NCI-H2029 (cell line): Measurements from ENCODE around the gene ZNF649.
"Not testable (repeated sequence)": the region's sequence is repeated elsewhere in the genome, so short reads cannot be mapped to it uniquely, and the experiment has no call there.

Source experiments
- DNase-seq: peaks from one replicate; lab custom pipeline; 2025; lab: John Stamatoyannopoulos, UW

ZNF649 gene

DNA sequence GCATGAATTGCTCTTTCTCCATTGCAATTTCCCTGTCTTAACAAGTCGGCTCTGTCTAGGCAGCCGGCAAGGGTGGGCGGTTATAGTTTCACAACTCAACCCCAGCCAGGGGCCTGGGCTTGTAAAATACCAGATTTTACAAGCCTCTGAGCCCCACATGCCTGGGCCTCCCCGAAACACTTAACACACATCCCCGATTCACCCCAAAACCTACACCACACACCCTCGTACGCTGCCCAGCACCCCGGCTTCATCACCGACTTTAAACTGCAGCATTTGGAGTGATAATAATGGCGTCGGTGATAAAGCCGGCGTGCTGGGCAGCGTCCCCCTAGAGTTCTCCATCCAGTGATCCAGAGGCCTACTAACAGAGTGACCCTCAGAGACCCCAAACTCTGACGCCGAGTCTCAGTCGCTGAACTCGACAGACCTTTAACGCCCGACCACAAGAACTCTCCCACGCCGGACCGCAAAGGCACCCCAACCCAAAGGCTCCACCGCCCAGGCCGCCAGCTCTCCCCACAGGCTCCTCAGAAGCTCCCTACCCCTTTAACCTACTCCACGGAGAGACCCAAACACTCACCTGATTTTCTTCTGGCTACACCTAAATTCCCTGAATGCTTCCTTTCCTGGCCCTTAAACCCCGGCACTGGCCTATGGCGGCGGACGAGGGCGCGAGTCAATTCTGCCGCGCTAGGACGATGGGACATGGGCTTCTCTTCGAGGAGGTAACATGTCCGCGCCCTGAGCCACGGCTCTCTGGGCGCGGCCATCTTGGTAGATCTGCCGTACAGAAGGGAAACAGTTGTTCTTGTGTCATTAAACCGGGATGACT is at the start of gene ZNF649:
Gene ZNF649, minus strand, starts transcription at position 687 of the 835 bp plus-strand sequence. CDS start 4,910 bp downstream, outside the sequence.
- peak; percentile 71 for DNase-seq

DNA sequence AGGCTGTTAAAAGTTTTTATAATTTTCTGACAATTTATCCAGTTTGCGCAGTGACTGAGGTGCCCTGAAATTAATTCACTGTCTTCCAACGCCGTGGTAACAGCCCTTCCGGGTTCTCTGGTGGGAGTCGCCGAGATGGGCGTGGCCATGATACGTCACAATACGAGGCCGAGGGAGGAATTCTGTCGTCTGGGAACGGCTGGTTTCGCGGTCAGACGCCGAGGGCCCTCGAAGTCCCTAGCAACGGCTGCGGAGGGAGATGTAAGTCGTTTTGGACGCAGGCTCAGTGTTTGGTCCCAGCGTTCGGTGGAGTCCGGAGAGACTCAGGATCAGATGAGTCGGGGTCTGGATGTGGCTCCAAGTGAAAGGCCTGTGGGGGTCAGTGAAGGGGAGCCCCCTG is 44.2 kb upstream of the ZNF649 start:
- no peak for DNase-seq

DNA sequence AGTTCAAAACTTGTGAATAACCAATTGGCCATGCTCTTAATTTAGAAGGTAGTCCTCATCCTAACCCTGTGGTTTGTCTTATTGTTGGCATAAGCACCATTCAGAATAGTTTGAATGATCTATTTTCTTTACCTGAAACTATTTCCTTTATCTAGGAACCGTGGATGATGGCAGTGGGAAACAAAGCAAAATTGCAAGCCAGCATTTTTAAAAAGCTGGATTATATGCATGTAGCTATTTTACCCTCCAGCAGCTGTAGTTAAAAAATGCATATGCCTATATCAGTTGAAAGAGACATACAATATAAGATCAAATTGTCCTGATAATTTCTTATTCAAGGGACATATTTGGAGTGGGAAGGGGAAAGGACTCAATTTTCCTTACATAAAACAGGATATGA is 41.8 kb upstream of the ZNF649 start:
- no peak for DNase-seq

DNA sequence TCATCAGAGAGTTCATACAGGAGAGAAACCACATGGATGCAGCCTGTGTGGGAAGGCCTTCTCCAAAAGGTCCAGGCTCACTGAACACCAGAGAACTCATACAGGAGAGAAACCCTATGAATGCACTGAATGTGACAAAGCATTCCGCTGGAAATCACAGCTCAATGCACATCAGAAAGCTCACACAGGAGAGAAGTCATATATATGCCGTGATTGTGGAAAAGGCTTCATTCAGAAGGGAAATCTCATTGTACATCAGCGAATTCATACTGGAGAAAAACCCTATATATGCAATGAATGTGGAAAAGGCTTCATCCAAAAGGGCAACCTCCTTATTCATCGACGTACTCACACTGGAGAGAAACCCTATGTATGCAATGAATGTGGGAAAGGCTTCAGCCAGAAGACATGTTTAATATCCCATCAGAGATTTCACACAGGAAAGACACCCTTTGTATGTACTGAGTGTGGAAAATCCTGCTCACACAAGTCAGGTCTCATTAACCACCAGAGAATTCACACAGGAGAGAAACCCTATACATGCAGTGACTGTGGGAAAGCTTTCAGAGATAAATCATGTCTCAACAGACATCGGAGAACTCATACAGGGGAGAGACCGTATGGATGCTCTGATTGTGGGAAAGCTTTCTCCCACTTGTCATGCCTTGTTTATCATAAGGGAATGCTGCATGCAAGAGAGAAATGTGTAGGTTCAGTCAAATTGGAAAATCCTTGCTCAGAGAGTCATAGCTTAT is 40.2 kb upstream of the ZNF649 start:
- no peak for DNase-seq

DNA sequence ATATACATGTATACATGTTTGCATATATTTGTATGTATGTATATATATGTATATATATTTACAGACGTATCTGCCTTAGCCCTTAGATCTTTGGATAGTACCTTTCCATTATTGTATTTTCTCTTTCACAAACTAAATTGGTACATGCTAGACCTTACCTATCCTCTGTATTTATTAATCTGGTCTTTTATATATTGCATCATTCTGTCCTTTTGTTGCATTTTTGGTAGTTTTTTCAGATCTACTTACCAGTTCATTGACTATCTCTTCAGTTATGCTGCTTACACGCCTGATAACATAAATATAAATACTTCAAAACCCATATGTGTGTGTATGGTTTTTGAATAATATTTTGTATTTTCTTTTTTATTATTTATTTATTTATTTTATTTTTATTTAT is 34.1 kb upstream of the ZNF649 start:
- DNase-seq: no peak

DNA sequence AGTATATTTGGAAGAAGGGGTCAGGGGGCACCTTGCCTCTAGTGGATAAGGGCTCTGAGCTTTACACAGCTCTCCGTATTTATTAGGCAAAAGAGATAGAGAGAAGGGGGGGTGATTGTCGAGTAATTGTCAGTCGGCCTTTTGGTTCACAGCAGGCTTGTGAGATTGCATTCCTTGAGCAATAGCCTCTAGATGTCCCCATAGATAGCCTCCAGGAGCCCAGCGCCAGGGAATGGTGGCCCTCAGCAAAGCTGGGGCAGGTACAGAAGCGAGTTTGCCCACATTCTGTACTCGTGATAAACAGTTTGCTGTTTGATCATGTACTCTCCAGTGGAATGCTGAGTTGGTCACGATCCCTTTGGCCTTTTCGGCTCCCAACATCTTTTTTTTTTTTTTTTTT is 27.1 kb upstream of the ZNF649 start:
- no peak for DNase-seq

DNA sequence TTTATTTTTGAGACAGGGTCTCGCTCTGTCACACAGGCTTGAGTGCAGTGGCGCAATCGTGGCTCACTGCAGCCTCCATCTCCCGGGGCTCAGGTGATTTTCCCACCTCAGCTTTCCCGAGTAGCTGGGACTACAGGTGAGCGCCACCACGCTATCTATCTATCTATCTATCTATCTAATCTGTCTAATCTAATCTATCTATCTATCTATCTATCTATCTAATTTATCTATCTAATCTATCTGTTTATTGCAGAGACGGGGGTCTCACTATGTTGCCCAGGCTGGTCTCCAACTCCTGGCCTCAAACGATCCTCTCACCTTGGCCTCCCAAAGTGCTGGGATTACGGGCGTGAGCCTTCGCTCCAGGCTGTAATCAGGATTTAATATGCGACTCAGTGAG is 23.0 kb upstream of the ZNF649 start:
- no peak for DNase-seq

DNA sequence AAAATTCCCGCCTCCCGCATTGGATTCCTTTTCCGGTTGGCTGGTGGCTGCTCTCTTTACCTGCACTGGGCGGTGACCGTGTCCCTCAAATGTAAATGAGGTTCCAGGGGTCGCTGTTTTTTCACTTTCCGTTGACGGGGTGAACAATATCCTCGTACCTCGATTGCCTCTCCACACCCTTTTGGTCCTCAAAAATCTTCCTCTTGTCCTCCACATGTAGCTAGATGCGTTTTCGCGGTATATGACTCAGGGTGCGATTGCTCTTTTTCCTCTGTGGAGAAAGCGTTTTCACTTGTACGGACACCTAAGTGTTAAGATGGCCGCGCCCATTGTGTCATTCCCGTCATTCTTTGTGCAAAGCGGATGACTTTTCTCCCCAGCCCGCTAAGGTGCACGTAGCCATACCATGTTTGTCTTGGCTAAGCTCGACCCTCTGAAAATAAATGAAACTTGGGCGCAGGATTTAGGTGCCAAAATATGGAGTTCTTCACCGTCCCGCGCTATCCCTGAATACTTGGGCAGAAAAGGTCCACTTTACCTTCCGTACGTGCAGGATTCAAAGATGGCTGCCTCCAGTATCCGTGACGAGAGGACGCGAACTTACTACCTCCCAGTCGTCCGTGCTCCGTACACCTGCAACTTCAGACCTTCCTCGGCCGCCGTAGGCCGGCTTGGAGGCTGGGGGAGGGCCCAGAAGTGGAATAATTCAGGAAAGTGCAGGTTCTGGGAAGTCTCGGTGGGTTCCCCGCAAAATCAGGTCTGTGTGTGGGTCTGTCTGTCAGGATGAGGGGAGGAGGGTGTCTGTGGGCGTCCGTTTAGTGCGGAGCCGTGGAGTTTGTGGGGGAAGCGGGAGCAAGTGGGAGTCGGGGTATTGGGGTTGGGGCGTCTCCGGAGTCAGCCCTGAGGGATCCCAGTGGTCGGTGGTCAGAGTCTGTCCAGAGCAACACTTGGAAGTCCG is 22.2 kb upstream of the ZNF649 start, which contains the start of gene ZNF613:
Gene ZNF613, plus strand, starts transcription at position 689 of the 958 bp plus-strand sequence. CDS start 8,749 bp downstream, outside the sequence.
- peak; percentile 89 for DNase-seq

DNA sequence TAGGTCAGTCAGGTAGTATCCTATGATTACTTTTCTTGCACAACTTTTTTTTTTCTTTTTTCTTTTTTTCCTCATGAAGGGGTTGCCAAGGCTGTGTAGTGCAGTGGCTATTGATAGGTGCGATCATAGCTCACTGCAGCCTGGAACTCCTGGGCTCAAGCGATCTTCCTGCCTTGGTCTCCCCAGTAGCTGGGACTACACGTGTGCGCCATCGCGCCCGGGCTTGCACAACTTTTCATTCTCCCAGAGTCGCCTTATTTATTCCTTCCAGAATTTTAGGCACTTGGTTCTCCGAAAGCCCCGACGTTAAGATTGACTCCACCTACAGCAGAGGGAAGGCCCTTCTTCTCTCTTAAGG is 21.6 kb upstream of the ZNF649 start:
- no peak for DNase-seq

DNA sequence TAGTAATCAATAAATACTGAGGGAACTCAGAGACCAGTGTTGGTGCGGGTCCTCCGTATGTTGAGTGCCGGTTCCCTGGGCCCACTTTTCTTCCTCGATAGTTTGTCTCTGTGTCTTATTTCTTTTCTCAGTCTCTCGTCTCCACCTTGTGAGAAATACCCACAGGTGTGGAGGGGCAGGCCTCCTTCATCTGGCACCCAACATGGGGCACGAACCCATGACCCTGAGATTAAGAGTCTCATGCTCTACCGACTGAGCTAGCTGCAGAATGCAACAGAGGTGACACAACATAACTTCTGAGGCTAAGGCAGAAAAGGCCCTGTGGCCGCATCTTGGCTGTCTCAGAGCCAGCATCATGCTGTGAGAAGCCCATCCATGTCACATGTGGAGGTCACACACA is 17.1 kb upstream of the ZNF649 start:
- no peak for DNase-seq

DNA sequence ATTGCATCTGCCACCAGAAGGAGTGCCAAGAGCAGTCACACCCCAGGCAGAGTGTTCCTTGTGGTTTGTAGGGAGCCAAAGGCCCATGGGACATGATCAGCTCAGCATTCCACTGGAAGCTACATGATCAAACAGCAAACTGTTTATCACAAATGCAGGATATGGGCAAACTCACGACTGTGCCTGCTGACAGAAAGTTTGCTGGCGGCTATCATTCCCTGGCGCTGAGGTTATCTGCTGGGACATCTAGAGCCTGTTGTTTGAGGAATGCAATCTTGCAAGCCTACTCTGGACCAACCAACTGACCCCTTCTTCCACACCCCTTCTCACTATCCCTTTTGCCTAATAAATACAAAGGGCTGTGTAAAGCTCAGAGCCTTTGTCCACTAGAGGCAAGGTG is 14.8 kb upstream of the ZNF649 start:
- no peak for DNase-seq

DNA sequence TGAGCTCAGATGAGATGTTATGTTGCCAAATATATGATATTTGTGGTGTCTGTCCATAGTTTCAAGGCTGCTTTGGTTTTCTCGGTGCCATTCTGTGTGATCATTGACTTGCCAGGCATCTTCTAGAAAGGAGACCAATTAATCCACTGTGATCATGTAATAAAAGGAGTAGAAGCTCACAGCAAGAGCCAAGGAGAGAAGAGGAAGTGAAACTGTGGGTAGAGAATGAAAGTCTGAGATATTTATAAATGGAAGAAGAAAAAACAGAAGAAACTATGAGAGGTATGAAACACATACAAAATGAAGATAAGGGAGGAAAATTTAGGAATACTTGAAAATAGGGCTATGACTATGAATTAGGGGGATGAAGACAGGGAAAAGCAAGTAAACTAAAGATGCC is 11.3 kb upstream of the ZNF649 start:
- no peak for DNase-seq

DNA sequence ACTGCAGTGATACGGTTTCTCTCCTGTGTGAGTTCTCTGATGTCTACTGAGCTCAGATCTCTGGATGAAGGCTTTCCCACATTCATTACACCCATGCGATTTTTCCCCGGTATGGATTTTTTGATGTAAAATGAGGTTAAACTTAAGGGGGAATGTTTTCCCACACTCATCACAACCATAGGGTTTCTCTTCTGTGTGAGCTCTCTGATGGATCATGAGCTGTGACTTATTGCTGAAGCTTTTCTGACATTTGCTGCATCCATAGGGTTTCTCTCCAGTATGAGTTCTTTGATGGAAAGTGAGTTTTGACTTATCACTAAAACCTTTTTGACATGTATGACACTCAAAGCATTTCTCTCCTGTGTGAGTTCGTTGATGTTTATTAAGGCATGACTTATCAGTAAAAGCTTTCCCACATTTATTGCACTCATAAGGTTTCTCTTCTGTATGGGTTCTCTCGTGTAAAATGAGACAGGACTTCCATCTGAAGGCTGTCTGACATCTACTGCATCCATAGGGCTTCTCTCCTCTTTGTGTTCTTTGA is 10.6 kb upstream of the ZNF649 start:
- DNase-seq: no peak

DNA sequence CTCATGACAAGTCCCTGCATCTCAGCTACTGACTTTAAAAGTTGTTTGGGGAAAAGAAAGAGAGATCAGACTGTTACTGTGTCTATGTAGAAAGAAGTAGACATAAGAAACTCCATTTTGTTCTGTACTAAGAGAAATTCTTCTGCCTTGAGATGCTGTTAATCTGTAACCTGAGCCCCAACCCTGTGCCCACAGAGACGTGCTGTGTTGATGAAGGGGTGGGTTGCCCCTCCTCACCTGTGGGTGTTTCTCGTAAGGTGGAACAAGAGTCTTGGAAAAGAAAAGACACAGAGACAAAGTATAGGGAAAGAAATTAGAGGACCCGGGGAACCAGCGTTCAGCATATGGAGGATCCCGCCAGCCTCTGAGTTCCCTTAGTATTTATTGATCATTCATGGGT is 3.2 kb upstream of the ZNF649 start:
- not testable (repeated sequence) for DNase-seq

DNA sequence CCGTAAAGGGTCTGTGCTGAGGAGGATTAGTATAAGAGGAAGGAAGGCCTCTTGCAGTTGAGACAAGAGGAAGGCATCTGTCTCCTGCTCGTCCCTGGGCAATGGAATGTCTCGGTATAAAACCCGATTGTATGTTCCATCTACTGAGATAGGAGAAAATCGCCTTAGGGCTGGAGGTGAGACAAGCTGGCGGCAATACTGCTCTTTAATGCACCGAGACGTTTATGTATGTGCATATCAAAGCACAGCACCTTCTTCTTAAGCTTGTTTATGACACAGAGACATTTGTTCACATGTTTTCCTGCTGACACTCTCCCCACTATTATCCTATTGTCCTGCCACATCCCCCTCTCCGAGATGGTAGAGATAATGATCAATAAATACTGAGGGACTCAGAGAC is 1.3 kb upstream of the ZNF649 start:
- DNase-seq: not testable (repeated sequence)

DNA sequence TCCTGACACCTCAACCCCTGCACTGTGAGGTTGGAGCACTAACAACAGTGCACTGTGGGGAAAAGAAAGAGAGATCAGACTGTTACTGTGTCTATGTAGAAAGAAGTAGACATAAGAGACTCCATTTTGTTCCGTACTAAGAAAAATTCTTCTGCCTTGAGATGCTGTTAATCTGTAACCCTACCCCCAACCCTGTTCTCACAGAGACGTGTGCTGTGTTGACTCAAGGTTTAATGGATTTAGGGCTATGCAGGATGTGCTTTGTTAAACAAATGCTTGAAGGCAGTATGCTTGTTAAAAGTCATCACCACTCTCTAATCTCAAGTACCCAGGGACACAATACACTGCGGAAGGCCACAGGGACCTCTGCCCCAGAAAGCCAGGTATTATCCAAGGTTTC is 822 bp upstream of the ZNF649 start:
- not testable (repeated sequence) for DNase-seq

DNA sequence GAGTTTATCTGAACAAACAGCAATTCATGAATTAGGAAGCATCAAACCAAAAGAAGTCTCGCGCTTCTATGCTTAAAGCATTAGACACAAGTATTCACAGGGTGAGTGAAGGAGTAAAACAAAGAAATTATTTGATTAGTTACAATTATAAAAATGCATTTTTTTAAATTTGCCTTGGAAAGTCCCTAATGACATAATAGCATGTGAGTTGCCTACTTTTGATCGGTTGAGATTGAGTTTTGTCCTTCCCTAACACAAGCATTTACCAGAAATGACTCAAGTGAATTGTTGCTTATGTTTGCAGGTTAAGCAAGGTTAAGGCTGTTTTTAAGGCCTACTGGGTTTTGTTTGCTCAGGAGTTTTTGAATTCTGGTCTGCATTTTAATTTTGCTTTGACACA is 389 bp upstream of the ZNF649 start:
- no peak for DNase-seq

DNA sequence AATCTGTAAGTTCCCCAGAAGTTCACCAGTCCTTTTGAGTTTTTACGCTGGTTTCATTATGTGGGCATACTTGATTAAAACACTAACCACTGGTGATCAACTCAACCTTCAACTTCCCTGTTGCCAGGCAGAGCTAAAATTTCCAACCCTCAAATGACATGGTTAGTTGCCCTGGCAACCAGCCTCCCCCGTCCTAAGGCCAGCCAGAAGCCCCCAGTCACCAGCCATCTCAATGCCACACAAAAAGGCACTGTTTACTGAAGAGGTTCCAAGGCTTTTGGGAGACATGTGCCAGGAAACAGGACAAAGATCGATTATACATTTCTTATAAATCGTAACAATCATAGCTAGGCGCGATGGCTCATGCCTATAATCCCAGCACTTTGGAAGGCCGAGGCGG is 1.6 kb downstream of the ZNF649 start:
- DNase-seq: no peak

DNA sequence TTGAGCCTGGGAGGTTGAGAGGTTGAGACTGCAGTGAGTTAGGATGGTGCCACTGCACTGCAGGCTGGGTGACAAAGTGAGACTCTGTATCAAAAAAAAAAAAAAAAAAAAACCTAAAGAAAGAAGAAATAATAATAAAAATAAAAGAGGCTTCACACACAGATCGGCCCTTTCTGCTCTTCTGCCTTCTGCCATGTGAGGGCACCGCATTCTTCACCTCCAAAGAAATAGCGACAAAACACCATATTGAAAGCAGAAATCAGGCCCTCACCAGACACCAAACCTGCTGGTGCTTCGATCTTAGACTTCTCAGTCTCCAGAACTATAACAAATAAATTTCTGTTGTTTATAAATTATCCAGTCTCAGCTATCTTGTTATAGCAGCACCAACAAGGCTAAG is 3.0 kb downstream of the ZNF649 start:
- DNase-seq: no peak

DNA sequence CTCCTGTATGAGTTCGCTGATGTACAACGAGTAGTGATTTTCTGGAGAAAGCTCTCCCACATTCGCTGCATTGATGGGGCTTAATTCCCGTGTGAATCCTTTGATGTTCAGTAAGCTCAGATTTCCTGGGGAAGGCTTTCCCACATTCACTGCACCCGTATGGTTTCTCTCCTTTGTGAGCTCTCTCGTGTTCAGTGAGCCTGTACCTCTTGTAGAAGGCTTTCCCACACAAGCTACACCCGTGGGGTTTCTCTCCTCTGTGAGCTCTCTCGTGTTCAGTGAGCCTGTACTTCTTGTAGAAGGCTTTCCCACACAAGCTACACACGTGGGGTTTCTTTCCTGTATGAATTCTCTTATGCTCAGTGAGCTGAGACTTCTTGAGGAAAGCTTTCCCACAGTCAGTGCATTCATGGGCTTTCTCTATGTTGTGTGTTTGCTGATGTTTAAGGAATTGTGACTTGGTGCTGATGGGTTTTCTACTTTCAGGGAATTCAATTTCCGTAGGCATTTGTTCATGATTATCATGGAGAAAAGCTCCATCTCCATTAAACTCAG is 13.5 kb downstream of the ZNF649 start:
- no peak for DNase-seq

DNA sequence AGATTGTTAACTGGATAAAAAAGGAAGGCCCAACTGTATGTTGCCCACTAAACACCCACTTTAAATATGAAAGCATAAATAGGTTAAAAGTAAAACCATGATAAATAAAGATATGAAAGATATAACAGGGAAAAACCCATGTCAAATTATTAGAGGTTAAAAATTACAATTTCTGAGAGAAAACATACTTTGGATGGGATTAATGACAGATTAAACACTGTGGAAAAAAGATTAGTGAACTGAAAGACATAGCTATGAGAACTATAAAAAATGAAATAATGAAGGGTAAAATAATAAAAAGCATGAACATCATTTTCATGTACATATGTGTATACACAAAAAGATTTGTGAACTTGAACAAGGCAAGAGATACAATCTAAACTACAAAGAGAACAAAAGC is 14.9 kb downstream of the ZNF649 start:
- DNase-seq: no peak
